ENCODE results near the gene SLCO2A1. TPM values are rescaled to one million over a fixed set of nuclear protein-coding genes. Genes with fewer than 3 reads are reported as not detected.

Gene SLCO2A1
- total RNA-seq, 1 donor from 2014 or later, result 0.52 TPM

GRCh38 chr3:133973249-133973980 is 56.3 kb downstream of the SLCO2A1 start:
- Histone ChIP-seq H3K9ac (ENCODE audit: low read depth in 1 of 3, low read length in 3 of 3) (no peak overlapping the region), H3K27me3 (ENCODE audit: control insufficient read depth in 3 of 3, insufficient read depth in 3 of 3, low read length in 3 of 3) (peaks cover 0 to 2% (median 0%) of the 10 kb centered on the region in 3 donors), H3K27ac (ENCODE audit: low read depth, low read length) (no peak overlapping the region), H3K36me3 (ENCODE audit: control insufficient read depth in 3 of 3, insufficient read depth in 3 of 3, low read length in 3 of 3) (no peaks in the 10 kb centered on the region), H3K4me1 (ENCODE audit: control insufficient read depth in 3 of 3, insufficient read depth in 3 of 3, low read length in 3 of 3) (no peaks in the 10 kb centered on the region), H3K9me3 (ENCODE audit: control insufficient read depth in 3 of 3, low read length in 3 of 3) (peaks cover 0 to 2% (median 0%) of the 10 kb centered on the region in 3 donors), H3K4me3 (ENCODE audit: low read length in 3 of 3) (no peak overlapping the region)

GRCh38 chr3:133972156-133972555 is 57.6 kb downstream of the SLCO2A1 start:
- no peaks in the 10 kb centered on the region for H3K4me1 ChIP-seq (ENCODE audit: control insufficient read depth in 3 of 3, insufficient read depth in 3 of 3, low read length in 3 of 3)
- peaks cover 0 to 3% (median 0%) of the 10 kb centered on the region in 3 donors for H3K27me3 ChIP-seq (ENCODE audit: control insufficient read depth in 3 of 3, insufficient read depth in 3 of 3, low read length in 3 of 3)
- no peak overlapping the region for H3K9ac ChIP-seq (ENCODE audit: low read depth in 1 of 3, low read length in 3 of 3)
- no peak overlapping the region for H3K4me3 ChIP-seq (ENCODE audit: low read length in 3 of 3)
- H3K36me3 ChIP-seq (ENCODE audit: control insufficient read depth in 3 of 3, insufficient read depth in 3 of 3, low read length in 3 of 3), result no peaks in the 10 kb centered on the region
- H3K9me3 ChIP-seq (ENCODE audit: control insufficient read depth in 3 of 3, low read length in 3 of 3), result peaks cover 0 to 2% (median 0%) of the 10 kb centered on the region in 3 donors
- H3K27ac ChIP-seq (ENCODE audit: low read depth, low read length), result no peak overlapping the region

- peaks cover 0 to 2% (median 0%) of the 10 kb centered on the region in 3 donors for H3K9me3 ChIP-seq (ENCODE audit: control insufficient read depth in 3 of 3, low read length in 3 of 3)
- H3K27ac ChIP-seq (ENCODE audit: low read depth, low read length), result no peak overlapping the region
- no peak overlapping the region for H3K9ac ChIP-seq (ENCODE audit: low read depth in 1 of 3, low read length in 3 of 3)
- no peaks in the 10 kb centered on the region for H3K4me1 ChIP-seq (ENCODE audit: control insufficient read depth in 3 of 3, insufficient read depth in 3 of 3, low read length in 3 of 3)
- H3K4me3 ChIP-seq (ENCODE audit: low read length in 3 of 3), result no peak overlapping the region
- peaks cover 0 to 6% (median 0%) of the 10 kb centered on the region in 3 donors for H3K27me3 ChIP-seq (ENCODE audit: control insufficient read depth in 3 of 3, insufficient read depth in 3 of 3, low read length in 3 of 3)
- no peaks in the 10 kb centered on the region for H3K36me3 ChIP-seq (ENCODE audit: control insufficient read depth in 3 of 3, insufficient read depth in 3 of 3, low read length in 3 of 3)
Observed at GRCh38 chr3:133970916-133971315, 58.8 kb downstream of the SLCO2A1 start.

DNA sequence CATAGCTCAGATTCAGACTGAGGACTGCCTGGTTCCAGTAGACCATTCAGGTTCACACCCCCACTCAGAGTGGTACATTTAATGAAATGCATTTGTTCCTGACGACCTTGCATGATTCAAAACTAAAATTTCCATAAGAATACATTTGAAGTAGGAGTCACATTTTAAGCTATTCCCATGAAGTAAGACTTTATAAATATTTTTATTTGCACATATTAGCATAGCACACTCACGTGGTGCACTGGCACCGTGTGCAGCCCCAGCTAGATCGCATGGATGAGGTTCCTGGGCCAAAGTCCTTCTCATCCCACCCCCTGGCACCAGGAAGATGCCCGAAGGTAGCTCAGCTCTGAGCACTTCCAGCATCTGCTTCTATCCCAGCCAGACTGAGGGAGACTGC is 59.4 kb downstream of the SLCO2A1 start:
- no peaks in the 10 kb centered on the region for H3K36me3 ChIP-seq (ENCODE audit: control insufficient read depth in 3 of 3, insufficient read depth in 3 of 3, low read length in 3 of 3)
- H3K9me3 ChIP-seq (ENCODE audit: control insufficient read depth in 3 of 3, low read length in 3 of 3), result peaks cover 0 to 2% (median 0%) of the 10 kb centered on the region in 3 donors
- H3K4me1 ChIP-seq (ENCODE audit: control insufficient read depth in 3 of 3, insufficient read depth in 3 of 3, low read length in 3 of 3), result no peaks in the 10 kb centered on the region
- no peak overlapping the region for H3K4me3 ChIP-seq (ENCODE audit: low read length in 3 of 3)
- H3K27me3 ChIP-seq (ENCODE audit: control insufficient read depth in 3 of 3, insufficient read depth in 3 of 3, low read length in 3 of 3), result peaks cover 0 to 6% (median 0%) of the 10 kb centered on the region in 3 donors
- H3K27ac ChIP-seq (ENCODE audit: low read depth, low read length), result no peak overlapping the region
- H3K9ac ChIP-seq (ENCODE audit: low read depth in 1 of 3, low read length in 3 of 3), result no peak overlapping the region

DNA sequence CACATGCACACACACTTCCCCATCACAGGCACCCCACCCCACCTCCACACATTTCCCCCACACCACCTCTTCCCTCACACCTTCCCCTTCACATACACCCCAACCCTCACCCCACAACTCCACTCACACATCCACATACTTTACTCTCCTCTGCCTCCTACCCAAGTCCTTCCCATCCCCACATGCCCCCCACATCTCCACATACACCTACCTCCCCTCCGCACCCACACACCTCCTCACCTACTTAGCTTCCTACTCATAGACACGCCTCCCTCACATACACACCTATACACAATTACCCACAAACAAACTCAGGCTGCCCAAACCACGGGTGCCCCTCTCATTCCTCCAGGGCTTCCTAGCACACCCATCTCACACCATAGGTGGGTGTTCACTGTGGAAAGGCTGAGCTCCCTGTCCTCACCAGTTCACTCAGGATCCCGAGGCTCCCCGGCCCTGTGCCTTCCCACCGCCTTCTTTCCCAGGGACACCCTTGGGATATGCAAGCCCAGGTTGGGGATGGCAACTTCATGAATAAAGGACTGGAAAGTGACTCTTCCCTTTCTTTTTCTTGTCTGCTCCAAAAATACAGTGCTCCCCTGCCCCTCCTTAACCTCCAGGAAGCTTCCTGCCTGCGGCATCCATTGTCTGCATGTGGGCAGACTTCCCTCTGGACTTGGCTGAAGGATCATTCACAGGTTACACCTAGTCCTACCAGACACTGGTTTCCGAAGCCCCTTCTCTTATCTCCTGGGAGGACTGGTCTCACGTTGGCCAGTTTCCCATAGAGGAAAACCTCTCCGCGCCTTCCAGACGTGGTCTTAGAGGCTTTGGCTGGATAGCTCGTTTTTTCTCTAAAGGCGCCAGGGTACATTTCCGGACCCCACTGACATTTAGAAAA is 61.5 kb downstream of the SLCO2A1 start:
- H3K4me3 ChIP-seq (ENCODE audit: low read length in 3 of 3), result no peak overlapping the region
- no peak overlapping the region for H3K27ac ChIP-seq (ENCODE audit: low read depth, low read length)
- peaks cover 0 to 6% (median 0%) of the 10 kb centered on the region in 3 donors for H3K27me3 ChIP-seq (ENCODE audit: control insufficient read depth in 3 of 3, insufficient read depth in 3 of 3, low read length in 3 of 3)
- H3K9me3 ChIP-seq (ENCODE audit: control insufficient read depth in 3 of 3, low read length in 3 of 3), result peaks cover 0 to under 1% (median 0%) of the 10 kb centered on the region in 3 donors
- H3K4me1 ChIP-seq (ENCODE audit: control insufficient read depth in 3 of 3, insufficient read depth in 3 of 3, low read length in 3 of 3), result peaks cover 0 to 5% (median 0%) of the 10 kb centered on the region in 3 donors
- H3K9ac ChIP-seq (ENCODE audit: low read depth in 1 of 3, low read length in 3 of 3), result no peak overlapping the region
- H3K36me3 ChIP-seq (ENCODE audit: control insufficient read depth in 3 of 3, insufficient read depth in 3 of 3, low read length in 3 of 3), result no peaks in the 10 kb centered on the region

- peaks cover 0 to 6% (median 0%) of the 10 kb centered on the region in 3 donors for H3K27me3 ChIP-seq (ENCODE audit: control insufficient read depth in 3 of 3, insufficient read depth in 3 of 3, low read length in 3 of 3)
- H3K27ac ChIP-seq (ENCODE audit: low read depth, low read length), result no peak overlapping the region
- H3K9me3 ChIP-seq (ENCODE audit: control insufficient read depth in 3 of 3, low read length in 3 of 3), result no peaks in the 10 kb centered on the region
- peaks cover 0 to 5% (median 0%) of the 10 kb centered on the region in 3 donors for H3K4me1 ChIP-seq (ENCODE audit: control insufficient read depth in 3 of 3, insufficient read depth in 3 of 3, low read length in 3 of 3)
- H3K36me3 ChIP-seq (ENCODE audit: control insufficient read depth in 3 of 3, insufficient read depth in 3 of 3, low read length in 3 of 3), result no peaks in the 10 kb centered on the region
- H3K4me3 ChIP-seq (ENCODE audit: low read length in 3 of 3), result no peak overlapping the region
- H3K9ac ChIP-seq (ENCODE audit: low read depth in 1 of 3, low read length in 3 of 3), result no peak overlapping the region
Observed at GRCh38 chr3:133966954-133967353, 62.8 kb downstream of the SLCO2A1 start.

DNA sequence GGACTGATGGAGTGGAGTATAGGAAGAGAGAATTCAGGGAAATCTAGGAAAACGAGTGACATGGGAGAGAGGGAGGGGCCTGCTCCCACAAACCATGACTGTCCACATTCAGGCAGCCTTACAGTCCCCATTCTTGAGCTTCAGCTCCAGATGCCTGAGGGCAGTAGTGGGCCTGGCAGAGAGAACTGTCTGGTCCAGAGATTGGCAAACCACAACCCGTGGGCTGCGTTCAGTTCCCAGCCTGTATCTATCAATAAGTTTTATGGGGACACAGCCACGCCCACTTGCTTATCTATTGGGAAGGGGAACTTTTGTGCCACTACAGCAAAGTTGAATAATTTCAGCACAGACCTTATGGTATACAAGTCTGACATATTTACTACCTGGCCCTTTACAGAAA is 63.8 kb downstream of the SLCO2A1 start:
- no peak overlapping the region for H3K9ac ChIP-seq (ENCODE audit: low read depth in 1 of 3, low read length in 3 of 3)
- H3K36me3 ChIP-seq (ENCODE audit: control insufficient read depth in 3 of 3, insufficient read depth in 3 of 3, low read length in 3 of 3), result no peaks in the 10 kb centered on the region
- peaks cover 0 to 6% (median 0%) of the 10 kb centered on the region in 3 donors for H3K27me3 ChIP-seq (ENCODE audit: control insufficient read depth in 3 of 3, insufficient read depth in 3 of 3, low read length in 3 of 3)
- no peak overlapping the region for H3K27ac ChIP-seq (ENCODE audit: low read depth, low read length)
- H3K9me3 ChIP-seq (ENCODE audit: control insufficient read depth in 3 of 3, low read length in 3 of 3), result no peaks in the 10 kb centered on the region
- no peak overlapping the region for H3K4me3 ChIP-seq (ENCODE audit: low read length in 3 of 3)
- peaks cover 0 to 5% (median 0%) of the 10 kb centered on the region in 3 donors for H3K4me1 ChIP-seq (ENCODE audit: control insufficient read depth in 3 of 3, insufficient read depth in 3 of 3, low read length in 3 of 3)

GRCh38 chr3:133965013-133965570 is 64.6 kb downstream of the SLCO2A1 start:
- peaks cover 0 to 5% (median 0%) of the 10 kb centered on the region in 3 donors for H3K4me1 ChIP-seq (ENCODE audit: control insufficient read depth in 3 of 3, insufficient read depth in 3 of 3, low read length in 3 of 3)
- no peak overlapping the region for H3K4me3 ChIP-seq (ENCODE audit: low read length in 3 of 3)
- H3K27me3 ChIP-seq (ENCODE audit: control insufficient read depth in 3 of 3, insufficient read depth in 3 of 3, low read length in 3 of 3), result peaks cover 0 to 6% (median 0%) of the 10 kb centered on the region in 3 donors
- no peak overlapping the region for H3K9ac ChIP-seq (ENCODE audit: low read depth in 1 of 3, low read length in 3 of 3)
- no peak overlapping the region for H3K27ac ChIP-seq (ENCODE audit: low read depth, low read length)
- H3K9me3 ChIP-seq (ENCODE audit: control insufficient read depth in 3 of 3, low read length in 3 of 3), result no peaks in the 10 kb centered on the region
- H3K36me3 ChIP-seq (ENCODE audit: control insufficient read depth in 3 of 3, insufficient read depth in 3 of 3, low read length in 3 of 3), result no peaks in the 10 kb centered on the region

- H3K9ac ChIP-seq (ENCODE audit: low read depth in 1 of 3, low read length in 3 of 3), result no peak overlapping the region
- H3K36me3 ChIP-seq (ENCODE audit: control insufficient read depth in 3 of 3, insufficient read depth in 3 of 3, low read length in 3 of 3), result no peaks in the 10 kb centered on the region
- H3K4me3 ChIP-seq (ENCODE audit: low read length in 3 of 3), result no peak overlapping the region
- H3K27me3 ChIP-seq (ENCODE audit: control insufficient read depth in 3 of 3, insufficient read depth in 3 of 3, low read length in 3 of 3), result peaks cover 0 to 6% (median 0%) of the 10 kb centered on the region in 3 donors
- no peaks in the 10 kb centered on the region for H3K9me3 ChIP-seq (ENCODE audit: control insufficient read depth in 3 of 3, low read length in 3 of 3)
- H3K27ac ChIP-seq (ENCODE audit: low read depth, low read length), result no peak overlapping the region
- H3K4me1 ChIP-seq (ENCODE audit: control insufficient read depth in 3 of 3, insufficient read depth in 3 of 3, low read length in 3 of 3), result peaks cover 0 to 5% (median 0%) of the 10 kb centered on the region in 3 donors
Observed at GRCh38 chr3:133964547-133964946, 65.2 kb downstream of the SLCO2A1 start.
